Neural progenitor cell (in vitro differentiated cells): ENCODE measurements around the gene PKD1.
"Not testable (repeated sequence)": the region's sequence is repeated elsewhere in the genome, so short reads cannot be mapped to it uniquely, and the experiment has no call there.

Source experiments
- CTCF ChIP-seq: fragments of 200-600 bp; sonication (generic); IDR thresholded peaks from 2 replicates; pipeline ENCODE4 v1.5.1; 2017; ENCODE audit warnings: antibody characterized with exemption, mild to moderate bottlenecking
- EZH2 ChIP-seq: fragments of 200-600 bp; sonication (generic); IDR thresholded peaks from 2 replicates; pipeline ENCODE4 v1.6.1; 2017; ENCODE audit warnings: antibody characterized with exemption, mild to moderate bottlenecking, moderate library complexity
- EZH2phosphoT487 ChIP-seq: fragments of 200-600 bp; sonication (generic); IDR thresholded peaks from 2 replicates; pipeline ENCODE4 v1.6.1; 2017; ENCODE audit warnings: antibody characterized with exemption

GRCh38 chr16:2135071-2135470 lies 627 bp downstream of the PKD1 start:
- not testable (repeated sequence) for TF ChIP-seq CTCF, EZH2phosphoT487, EZH2
